ENCODE data around the gene RPS3. TPM values are rescaled to one million over a fixed set of nuclear protein-coding genes. Genes with fewer than 3 reads are reported as not detected.

Gene RPS3
- polyA plus RNA-seq, 1 donor (not counting 4 experiments of a cell fraction or from before 2014, with no cell fraction given): 3,843 TPM

GRCh38 chr11:75352588-75353206, 46.6 kb upstream of the RPS3 start:
- H2AFZ ChIP-seq (ENCODE audit: control insufficient read depth, low read length): peak overlapping the region; percentile 87
- no peak for DNase-seq (ENCODE audit: low read depth, low spot score)

DNA sequence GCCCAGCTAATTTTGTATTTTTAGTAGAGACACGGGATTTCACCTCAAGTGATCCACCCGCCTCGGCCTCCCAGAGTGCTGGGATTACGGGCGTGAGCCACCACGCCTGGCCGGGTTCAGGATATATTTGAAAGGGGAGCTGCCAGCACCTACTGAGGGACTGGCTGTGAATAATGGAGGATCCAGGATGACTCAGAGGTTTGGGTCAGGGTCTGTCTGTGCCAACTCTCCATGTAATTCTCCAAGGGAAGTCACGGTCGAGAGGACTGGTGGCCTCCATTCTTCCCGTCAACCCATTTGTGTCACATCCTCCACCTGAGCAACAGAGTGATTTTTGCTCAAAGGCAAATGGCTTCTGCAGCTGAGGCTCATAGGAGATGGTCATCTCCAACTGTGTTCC, 44.3 kb upstream of the RPS3 start:
- no peak for TF ChIP-seq CTCF (optimal IDR thresholded peaks at IDR 0.05 in 1 of 3, IDR thresholded peaks at IDR 0.05 in 1 of 3, conservative IDR thresholded peaks at IDR 0.05 in 1 of 3; ENCODE audit: extremely low read depth in 1 of 3, insufficient read depth in 2 of 3, low read length in 3 of 3)
- TF ChIP-seq EZH2 (IDR thresholded peaks at IDR 0.05; ENCODE audit: low read length): no peak
- no peak for DNase-seq (ENCODE audit: low read depth, low spot score)
- no peak overlapping the region for H3K4me2 ChIP-seq (ENCODE audit: control insufficient read depth, extremely low read depth, insufficient read depth, low read depth, low read length)

More at GRCh38 chr11:75352588-75353206, 46.6 kb upstream of the RPS3 start:
- H3K9ac ChIP-seq (ENCODE audit: control insufficient read depth, extremely low read depth, insufficient read depth, low read length): no peak overlapping the region
- TF ChIP-seq EZH2 (IDR thresholded peaks at IDR 0.05; ENCODE audit: low read length) (no peak), CTCF (optimal IDR thresholded peaks at IDR 0.05 in 1 of 3, IDR thresholded peaks at IDR 0.05 in 1 of 3, conservative IDR thresholded peaks at IDR 0.05 in 1 of 3; ENCODE audit: extremely low read depth in 1 of 3, insufficient read depth in 2 of 3, low read length in 3 of 3) (no peak)
- dilution Hi-C loops (cut with MboI; ENCODE audit: extremely low pct_ligation_motif_present, low sequenced_read_pairs): no loop called here
- no peak for FAIRE-seq
- no peaks in the 10 kb centered on the region for H3K36me3 ChIP-seq (ENCODE audit: control insufficient read depth in 2 of 2, extremely low read depth in 1 of 2, insufficient read depth in 2 of 2, low read length in 2 of 2)
- H4K20me1 ChIP-seq (ENCODE audit: control insufficient read depth, extremely low read depth, insufficient read depth, low read length): no peaks in the 10 kb centered on the region
- H3K27ac ChIP-seq (ENCODE audit: control insufficient read depth, insufficient read depth, low read length): no peak overlapping the region
- no peaks in the 10 kb centered on the region for H3K9me3 ChIP-seq (ENCODE audit: control insufficient read depth, low read depth, low read length)
- H3K79me2 ChIP-seq (ENCODE audit: control insufficient read depth, insufficient read depth, low read length): no peaks in the 10 kb centered on the region
- no peaks in the 10 kb centered on the region for H3K9me1 ChIP-seq (ENCODE audit: control insufficient read depth, extremely low read depth, insufficient read depth, low read length)
- H3K4me3 ChIP-seq (ENCODE audit: control insufficient read depth in 2 of 3, extremely low read depth in 1 of 3, insufficient read depth in 2 of 3, low read depth in 1 of 3, low read length in 3 of 3): no peak overlapping the region
- peaks cover 3% of the 10 kb centered on the region for H3K27me3 ChIP-seq (ENCODE audit: control insufficient read depth, extremely low read depth, insufficient read depth, low read length)
- peak overlapping the region; percentile 86 for H3K4me2 ChIP-seq (ENCODE audit: control insufficient read depth, extremely low read depth, insufficient read depth, low read depth, low read length)
- H3K4me1 ChIP-seq (ENCODE audit: control insufficient read depth, extremely low read depth, insufficient read depth, low read length): peaks cover 10% of the 10 kb centered on the region

More for the DNA sequence above, 44.3 kb upstream of the RPS3 start:
- FAIRE-seq: no peak
- Histone ChIP-seq H3K4me1 (ENCODE audit: control insufficient read depth, extremely low read depth, insufficient read depth, low read length) (peaks cover 10% of the 10 kb centered on the region), H3K9ac (ENCODE audit: control insufficient read depth, extremely low read depth, insufficient read depth, low read length) (no peak overlapping the region), H3K79me2 (ENCODE audit: control insufficient read depth, insufficient read depth, low read length) (no peaks in the 10 kb centered on the region), H2AFZ (ENCODE audit: control insufficient read depth, low read length) (no peak overlapping the region), H3K36me3 (ENCODE audit: control insufficient read depth in 2 of 2, extremely low read depth in 1 of 2, insufficient read depth in 2 of 2, low read length in 2 of 2) (no peaks in the 10 kb centered on the region), H3K4me3 (ENCODE audit: control insufficient read depth in 2 of 3, extremely low read depth in 1 of 3, insufficient read depth in 2 of 3, low read depth in 1 of 3, low read length in 3 of 3) (no peak overlapping the region), H3K27me3 (ENCODE audit: control insufficient read depth, extremely low read depth, insufficient read depth, low read length) (peaks cover 3% of the 10 kb centered on the region), H3K27ac (ENCODE audit: control insufficient read depth, insufficient read depth, low read length) (no peak overlapping the region), H3K9me3 (ENCODE audit: control insufficient read depth, low read depth, low read length) (no peaks in the 10 kb centered on the region), H4K20me1 (ENCODE audit: control insufficient read depth, extremely low read depth, insufficient read depth, low read length) (no peaks in the 10 kb centered on the region), H3K9me1 (ENCODE audit: control insufficient read depth, extremely low read depth, insufficient read depth, low read length) (no peaks in the 10 kb centered on the region)
- dilution Hi-C loops (cut with MboI; ENCODE audit: extremely low pct_ligation_motif_present, low sequenced_read_pairs): no loop called here
